Naive B cell (primary cell): Measurements from ENCODE around the gene SCN3A. TPM values are rescaled to one million over a fixed set of nuclear protein-coding genes. Genes with fewer than 3 reads are reported as not detected.

Experiments used
- ATAC-seq, 2 donors: fragments of 150-1000 bp; cut with Tn5 transposase; 2 replicates each; pipeline ENCODE4 v1.10.0; 2021; ENCODE audit warnings: low read depth in 2 of 2, mild to moderate bottlenecking in 2 of 2, moderate library complexity in 2 of 2
- DNase-seq: peaks from one replicate; pipeline ENCODE4 v3.0.0; 2022
- H3K27ac Mint-ChIP-seq, 6 donors: one replicate each; pipeline ENCODE4 v1.8.0; 2020 to 2022; ENCODE audit warnings: mild to moderate bottlenecking in 6 of 6, mixed read lengths in 6 of 6, moderate library complexity in 5 of 6, inconsistent platforms in 2 of 6
- H3K27me3 Mint-ChIP-seq, 3 donors: one replicate each; pipeline ENCODE4 v1.8.0; 2021 to 2022; ENCODE audit warnings: mixed read lengths in 3 of 3, mild to moderate bottlenecking in 1 of 3
- H3K36me3 Mint-ChIP-seq, 2 donors: one replicate each; pipeline ENCODE4 v1.8.0; 2020 to 2022; ENCODE audit warnings: mixed read lengths in 2 of 2, inconsistent platforms in 1 of 2, mild to moderate bottlenecking in 1 of 2
- H3K4me1 Mint-ChIP-seq, 3 donors: one replicate each; pipeline ENCODE4 v1.8.0; 2020 to 2022; ENCODE audit warnings: mixed read lengths in 3 of 3, inconsistent platforms in 1 of 3, mild to moderate bottlenecking in 1 of 3, moderate library complexity in 1 of 3
- H3K4me3 Mint-ChIP-seq, 8 donors: one replicate each; pipeline ENCODE4 v1.8.0; 2020 to 2022; ENCODE audit warnings: mild to moderate bottlenecking in 8 of 8, mixed read lengths in 8 of 8, moderate library complexity in 8 of 8, inconsistent platforms in 2 of 8
- H3K9me3 Mint-ChIP-seq, 7 donors: one replicate each; pipeline ENCODE4 v1.8.0; 2020 to 2022; ENCODE audit warnings: mixed read lengths in 7 of 7, mild to moderate bottlenecking in 5 of 7, inconsistent platforms in 2 of 7, moderate library complexity in 1 of 7
- polyA plus RNA-seq, 6 donors: library from polyadenylated mRNA; unstranded; fragments of 300-500 nt; fragmentation: Illumina TruSeq; gene quantifications; one replicate each; pipeline ENCODE4 v1.2.3, GENCODE V29; 2021; ENCODE audit warnings: low read depth in 6 of 6

SCN3A gene
- polyA plus RNA-seq, 6 donors from 2014 or later, result 4.2 to 21.5 (median 11.8) TPM

- H3K4me3 Mint-ChIP-seq, result no peak overlapping the region
- H3K27me3 Mint-ChIP-seq, result no peaks in the 10 kb centered on the region
- H3K4me1 Mint-ChIP-seq, result no peaks in the 10 kb centered on the region
- H3K36me3 Mint-ChIP-seq, result peaks cover 0 to 27% of the 10 kb centered on the region in 2 donors
- no peak overlapping the region for H3K27ac Mint-ChIP-seq
- DNase-seq, result no peak
- no peak for ATAC-seq
- H3K9me3 Mint-ChIP-seq, result no peaks in the 10 kb centered on the region
Observed at GRCh38 chr2:165164201-165164600, 39.6 kb downstream of the SCN3A start.

DNA sequence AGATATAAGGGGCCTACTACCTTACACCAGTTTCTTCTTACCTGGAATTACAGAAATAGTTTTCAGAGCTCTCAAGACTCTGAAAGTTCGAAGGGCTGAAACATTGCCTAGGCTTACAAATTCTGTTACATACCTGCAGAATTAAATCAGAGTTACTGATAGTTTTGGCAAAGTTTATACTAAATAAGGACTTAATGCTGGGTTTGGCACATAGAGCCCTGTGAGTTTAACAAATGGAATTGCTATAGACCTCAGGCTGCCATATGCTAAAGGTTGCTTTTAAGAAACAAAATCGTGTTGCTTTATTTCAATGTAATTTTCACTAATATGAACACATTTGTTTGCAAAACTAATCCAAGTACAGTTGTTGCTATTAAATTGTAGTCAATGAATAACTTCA lies 40.1 kb downstream of the SCN3A start:
- no peaks in the 10 kb centered on the region for H3K4me1 Mint-ChIP-seq
- peaks cover 0 to 23% of the 10 kb centered on the region in 2 donors for H3K36me3 Mint-ChIP-seq
- H3K27ac Mint-ChIP-seq, result peak overlapping the region in 1 of 6 donors; percentile 76
- no peak overlapping the region for H3K4me3 Mint-ChIP-seq
- DNase-seq, result no peak
- peaks cover 0 to 2% (median 0%) of the 10 kb centered on the region in 7 donors for H3K9me3 Mint-ChIP-seq
- no peaks in the 10 kb centered on the region for H3K27me3 Mint-ChIP-seq
- no peak for ATAC-seq

DNA sequence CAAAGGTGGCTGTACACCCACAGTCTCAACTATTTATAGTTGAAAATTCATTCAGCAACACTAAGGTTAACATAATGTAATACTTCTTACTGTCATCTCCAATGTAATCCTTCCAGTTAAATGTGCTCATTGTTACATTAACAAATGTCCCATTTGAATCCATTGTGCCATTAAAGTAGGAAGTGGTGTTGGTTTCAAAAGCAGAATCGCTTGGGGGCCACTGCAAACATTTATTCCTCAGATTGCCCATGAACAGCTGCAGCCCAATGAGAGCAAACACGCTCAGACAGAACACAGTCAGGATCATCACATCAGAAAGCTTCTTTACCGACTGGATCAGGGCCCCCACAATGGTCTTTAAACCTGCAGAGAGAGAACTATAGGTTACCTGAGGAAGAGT lies 41.4 kb downstream of the SCN3A start:
- Mint-ChIP-seq H3K4me3 (no peak overlapping the region), H3K27ac (no peak overlapping the region), H3K36me3 (peaks cover under 1 to 19% of the 10 kb centered on the region in 2 donors), H3K27me3 (no peaks in the 10 kb centered on the region), H3K4me1 (no peaks in the 10 kb centered on the region), H3K9me3 (peaks cover 0 to 2% (median 0%) of the 10 kb centered on the region in 7 donors)
- DNase-seq, result no peak
- no peak for ATAC-seq

DNA sequence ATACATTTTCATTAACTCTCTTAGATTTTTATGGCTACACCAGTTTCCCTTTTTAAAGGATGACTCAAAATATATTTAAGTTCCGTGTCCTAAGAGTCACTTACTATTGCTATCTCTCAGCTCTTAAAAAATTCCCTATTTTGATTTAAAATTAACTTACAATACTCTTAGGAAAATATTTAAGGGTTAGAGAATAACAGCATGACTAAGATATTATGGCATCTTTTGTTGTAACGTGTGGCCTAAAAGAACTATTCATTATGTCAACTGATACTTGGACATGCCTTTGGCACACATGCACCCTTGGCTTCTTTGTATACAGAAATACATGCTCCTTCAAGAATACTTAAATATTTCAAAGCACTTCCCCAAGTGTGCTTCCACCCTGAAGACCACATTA lies 42.3 kb downstream of the SCN3A start:
- ATAC-seq (no peak), DNase-seq (no peak)
- no peaks in the 10 kb centered on the region for H3K4me1 Mint-ChIP-seq
- peaks cover 7 to 19% of the 10 kb centered on the region in 2 donors for H3K36me3 Mint-ChIP-seq
- H3K27ac Mint-ChIP-seq, result no peak overlapping the region
- peaks cover 0 to 2% (median 0%) of the 10 kb centered on the region in 7 donors for H3K9me3 Mint-ChIP-seq
- no peak overlapping the region for H3K4me3 Mint-ChIP-seq
- H3K27me3 Mint-ChIP-seq, result no peaks in the 10 kb centered on the region

- no peaks in the 10 kb centered on the region for H3K27me3 Mint-ChIP-seq
- no peak for ATAC-seq
- no peak for DNase-seq
- H3K4me3 Mint-ChIP-seq, result no peak overlapping the region
- H3K36me3 Mint-ChIP-seq, result peaks cover 18 to 22% of the 10 kb centered on the region in 2 donors
- no peaks in the 10 kb centered on the region for H3K4me1 Mint-ChIP-seq
- H3K27ac Mint-ChIP-seq, result no peak overlapping the region
- peaks cover 0 to 2% (median 0%) of the 10 kb centered on the region in 7 donors for H3K9me3 Mint-ChIP-seq
Observed at GRCh38 chr2:165157160-165157559, 46.7 kb downstream of the SCN3A start.

DNA sequence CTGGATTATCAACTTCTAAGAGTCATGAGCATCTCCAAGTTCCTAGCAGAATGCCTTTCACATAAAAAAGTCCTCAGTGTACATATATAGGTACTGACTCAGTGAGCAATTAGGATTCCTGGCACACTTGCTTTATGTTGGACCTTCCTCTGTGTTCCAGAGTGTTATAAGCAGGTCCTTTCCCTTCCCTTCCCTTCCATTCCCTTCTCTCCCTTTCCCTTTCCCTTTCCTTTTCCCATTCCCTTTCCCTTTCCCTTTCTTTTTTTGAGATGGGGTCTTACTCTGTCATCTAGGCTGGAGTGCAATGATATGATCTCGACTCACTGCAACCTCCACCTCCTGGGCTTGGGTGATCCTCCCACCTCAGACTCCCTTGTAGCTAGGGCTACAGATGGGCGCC lies 48.7 kb downstream of the SCN3A start:
- Mint-ChIP-seq H3K9me3 (peaks cover 0 to 2% (median 0%) of the 10 kb centered on the region in 7 donors), H3K36me3 (peaks cover 18 to 20% of the 10 kb centered on the region in 2 donors), H3K27ac (peak overlapping the region in 1 of 6 donors; percentile 63), H3K4me3 (no peak overlapping the region), H3K27me3 (no peaks in the 10 kb centered on the region), H3K4me1 (peaks cover under 1% of the 10 kb centered on the region in 3 donors)
- no peak for ATAC-seq
- DNase-seq, result no peak

- H3K36me3 Mint-ChIP-seq, result peaks cover 12 to 17% of the 10 kb centered on the region in 2 donors
- peaks cover 0 to 1% (median 0%) of the 10 kb centered on the region in 7 donors for H3K9me3 Mint-ChIP-seq
- H3K27ac Mint-ChIP-seq, result peak overlapping the region; percentile 63 to 94 (median 86)
- peak; percentile 93 to 96 for ATAC-seq
- no peaks in the 10 kb centered on the region for H3K27me3 Mint-ChIP-seq
- H3K4me3 Mint-ChIP-seq, result peak overlapping the region in 5 of 8 donors; percentile 22 to 80 (median 42)
- H3K4me1 Mint-ChIP-seq, result peaks cover 13 to 20% (median 20%) of the 10 kb centered on the region in 3 donors
- peak; percentile 60 for DNase-seq
Observed at GRCh38 chr2:165149439-165149838, 54.4 kb downstream of the SCN3A start.

- DNase-seq (no peak), ATAC-seq (no peak)
- Mint-ChIP-seq H3K9me3 (peaks cover 0 to 1% (median 0%) of the 10 kb centered on the region in 7 donors), H3K4me1 (peaks cover 24 to 29% (median 29%) of the 10 kb centered on the region in 3 donors), H3K27me3 (no peaks in the 10 kb centered on the region), H3K4me3 (no peak overlapping the region), H3K36me3 (peaks cover 16 to 17% of the 10 kb centered on the region in 2 donors), H3K27ac (peak overlapping the region in 5 of 6 donors; percentile 4 to 92 (median 13))
Observed at GRCh38 chr2:165147186-165148045, 56.4 kb downstream of the SCN3A start.

GRCh38 chr2:165144315-165144714 lies 59.5 kb downstream of the SCN3A start:
- Mint-ChIP-seq H3K27ac (peak overlapping the region in 3 of 6 donors; percentile 6 to 60 (median 49)), H3K9me3 (no peaks in the 10 kb centered on the region), H3K36me3 (peaks cover 17 to 22% of the 10 kb centered on the region in 2 donors), H3K27me3 (no peaks in the 10 kb centered on the region), H3K4me1 (peaks cover 18 to 24% (median 20%) of the 10 kb centered on the region in 3 donors), H3K4me3 (peak overlapping the region in 2 of 8 donors; percentile 16 to 53)
- DNase-seq (peak; percentile 9), ATAC-seq (peak; percentile 75 to 82)

DNA sequence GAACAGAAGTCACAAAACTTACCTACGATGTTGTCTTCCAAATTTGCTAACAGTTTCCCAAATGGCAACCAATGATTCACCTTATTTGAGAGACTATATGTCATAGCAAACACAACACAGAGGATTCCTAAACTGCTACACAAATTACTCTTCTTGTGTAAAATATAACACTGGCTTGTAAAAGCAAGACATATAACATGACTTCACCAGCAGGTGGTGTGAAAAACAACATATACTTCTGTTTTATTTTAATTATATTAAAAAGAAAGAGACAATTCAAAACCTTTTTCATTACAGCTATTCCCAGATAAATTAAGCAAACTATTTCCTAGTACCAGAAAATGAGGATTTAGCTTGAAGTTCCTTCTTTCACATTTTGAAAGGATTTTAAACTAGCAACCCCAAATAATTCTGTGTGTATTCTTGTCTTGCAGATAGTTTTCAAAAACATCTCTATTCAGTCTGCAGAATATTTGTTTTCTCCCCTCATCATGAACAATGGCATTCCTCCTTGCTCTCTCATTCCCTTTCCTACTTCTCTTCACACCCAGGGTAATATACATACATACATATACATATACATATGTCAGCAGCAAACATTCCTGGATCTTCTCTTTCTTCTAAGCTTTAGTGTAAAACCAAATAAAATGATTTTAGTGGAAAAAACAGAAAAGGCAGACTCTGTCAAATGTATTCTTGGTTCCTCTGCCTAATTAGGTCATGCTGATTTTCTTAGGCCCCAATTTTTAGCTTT lies 62.1 kb downstream of the SCN3A start:
- DNase-seq (no peak), ATAC-seq (no peak)
- Mint-ChIP-seq H3K36me3 (peaks cover 28 to 44% of the 10 kb centered on the region in 2 donors), H3K4me1 (peaks cover 12 to 18% (median 15%) of the 10 kb centered on the region in 3 donors), H3K27me3 (no peaks in the 10 kb centered on the region), H3K27ac (peak overlapping the region in 1 of 6 donors; percentile 47), H3K4me3 (no peak overlapping the region), H3K9me3 (no peaks in the 10 kb centered on the region)

GRCh38 chr2:165126244-165126643 lies 77.6 kb downstream of the SCN3A start:
- ATAC-seq (no peak), DNase-seq (no peak)
- Mint-ChIP-seq H3K27ac (peak overlapping the region in 2 of 6 donors; percentile 36 to 37), H3K4me3 (no peak overlapping the region), H3K36me3 (peaks cover 9 to 17% of the 10 kb centered on the region in 2 donors), H3K9me3 (no peaks in the 10 kb centered on the region), H3K27me3 (no peaks in the 10 kb centered on the region), H3K4me1 (peaks cover 0 to 4% (median 0%) of the 10 kb centered on the region in 3 donors)

DNA sequence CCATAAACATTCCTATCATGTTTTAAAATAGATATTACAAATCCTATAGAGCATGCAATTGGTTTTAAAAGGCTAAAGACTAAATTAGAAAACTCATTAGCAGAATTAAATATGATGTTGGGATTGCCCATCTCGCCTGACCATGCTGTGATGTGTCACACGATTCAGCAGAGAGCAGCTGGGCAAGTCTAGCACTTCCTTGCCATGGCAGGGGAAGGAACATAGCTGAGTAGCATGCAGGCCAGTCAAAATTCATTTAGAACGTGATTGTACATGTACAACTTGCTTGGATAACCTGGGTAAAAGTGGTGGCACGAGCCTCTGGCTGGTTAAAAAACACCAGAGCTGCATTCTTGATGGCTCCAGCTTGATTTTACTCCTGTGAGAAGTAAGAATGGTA lies 81.3 kb downstream of the SCN3A start:
- peak overlapping the region in 1 of 6 donors; percentile 63 for H3K27ac Mint-ChIP-seq
- H3K9me3 Mint-ChIP-seq, result no peaks in the 10 kb centered on the region
- DNase-seq (no peak), ATAC-seq (no peak)
- H3K36me3 Mint-ChIP-seq, result peaks cover 5 to 10% of the 10 kb centered on the region in 2 donors
- peaks cover 0 to 4% (median 0%) of the 10 kb centered on the region in 3 donors for H3K4me1 Mint-ChIP-seq
- H3K27me3 Mint-ChIP-seq, result no peaks in the 10 kb centered on the region
- H3K4me3 Mint-ChIP-seq, result no peak overlapping the region

GRCh38 chr2:165120740-165121467 lies 82.9 kb downstream of the SCN3A start:
- ATAC-seq (no peak), DNase-seq (no peak)
- H3K27me3 Mint-ChIP-seq, result no peaks in the 10 kb centered on the region
- peaks cover under 1 to 5% of the 10 kb centered on the region in 2 donors for H3K36me3 Mint-ChIP-seq
- peak overlapping the region in 1 of 8 donors; percentile 35 for H3K4me3 Mint-ChIP-seq
- H3K27ac Mint-ChIP-seq, result peak overlapping the region in 1 of 6 donors; percentile 44
- H3K9me3 Mint-ChIP-seq, result no peaks in the 10 kb centered on the region
- no peaks in the 10 kb centered on the region for H3K4me1 Mint-ChIP-seq
